K562 (cell line): Measurements from ENCODE around the gene SUCO. TPM values are rescaled to one million over a fixed set of nuclear protein-coding genes. Genes with fewer than 3 reads are reported as not detected.

Source experiments
- ARID1B ChIP-seq: fragments of 450-650 bp; IDR thresholded peaks from 2 replicates; pipeline ENCODE4 v1.6.1; 2016; ENCODE audit warnings: antibody characterized with exemption, mild to moderate bottlenecking, inconsistent platforms
- BCLAF1 ChIP-seq, 2 experiments: fragments of 450-650 bp in 1 of 2; IDR thresholded peaks; 2 replicates each; pipeline ENCODE4 v1.6.1; 2011 to 2017; ENCODE audit warnings: low read depth in 2 of 2, antibody characterized with exemption in 1 of 2, borderline replicate concordance in 1 of 2, low read length in 1 of 2, mild to moderate bottlenecking in 1 of 2, mixed read lengths in 1 of 2; ENCODE audit not compliant: control insufficient read depth in 1 of 2
- BHLHE40 ChIP-seq: IDR thresholded peaks from 2 replicates; pipeline ENCODE4 v1.6.1; 2011; ENCODE audit warnings: low read length, improper control_type of control experiment
- BRD9 ChIP-seq: fragments of 450-650 bp; IDR thresholded peaks from 2 replicates; pipeline ENCODE4 v1.6.1; 2018; ENCODE audit warnings: low read depth; ENCODE audit not compliant: partially characterized antibody
- CHCHD3 ChIP-seq: fragments of 250-450 bp; sonication (Bioruptor Pico); IDR thresholded peaks from 2 replicates; pipeline ENCODE4 v2.1.2; 2022; ENCODE audit warnings: mild to moderate bottlenecking
- DNMT1 ChIP-seq: fragments of 450-650 bp; IDR thresholded peaks from 2 replicates; pipeline ENCODE4 v1.6.1; 2016; ENCODE audit warnings: antibody characterized with exemption, mild to moderate bottlenecking
- FOS ChIP-seq: IDR thresholded peaks from 3 replicates; pipeline ENCODE4 v1.6.1; 2011; ENCODE audit not compliant: insufficient read length; ENCODE audit errors: extremely low read depth
- KLF13 ChIP-seq: fragments of 450-650 bp; IDR thresholded peaks from 2 replicates; pipeline ENCODE4 v1.6.1; 2016; ENCODE audit warnings: missing genetic modification characterization, low read depth, mild to moderate bottlenecking, missing compliant biosample characterization, moderate library complexity, borderline replicate concordance
- MLLT1 ChIP-seq, 2 experiments: fragments of 450-650 bp; IDR thresholded peaks; 2 replicates each; pipeline ENCODE4 v1.6.1; 2016
- PML ChIP-seq: IDR thresholded peaks from 2 replicates; pipeline ENCODE4 v1.6.1; 2012; ENCODE audit warnings: low read length, inconsistent platforms
- POLR2G ChIP-seq: fragments of 200-400 bp; formaldehyde crosslinking; IDR thresholded peaks from 2 replicates; pipeline ENCODE4 v1.6.1; 2017; ENCODE audit warnings: low read depth, mild to moderate bottlenecking, antibody characterized with exemption, low read length, moderate library complexity
- PTTG1 ChIP-seq: fragments of 450-650 bp; IDR thresholded peaks from 2 replicates; pipeline ENCODE4 v1.6.1; 2016; ENCODE audit warnings: low read depth, mild to moderate bottlenecking, missing genetic modification characterization, missing compliant biosample characterization
- TAF7 ChIP-seq: fragments of 450-650 bp; IDR thresholded peaks from 2 replicates; pipeline ENCODE4 v1.6.1; 2016; ENCODE audit warnings: missing genetic modification characterization, missing compliant biosample characterization
- TAF9B ChIP-seq: fragments of 450-650 bp; IDR thresholded peaks from 2 replicates; pipeline ENCODE4 v1.6.1; 2018; ENCODE audit warnings: mild to moderate bottlenecking; ENCODE audit not compliant: partially characterized antibody
- TGIF2 ChIP-seq: sonication (generic); formaldehyde crosslinking; IDR thresholded peaks from 2 replicates; pipeline ENCODE4 v1.8.1; 2022; ENCODE audit warnings: mild to moderate bottlenecking, missing genetic modification reagents, moderate library complexity
- TRIM25 ChIP-seq: fragments of 450-650 bp; IDR thresholded peaks from 2 replicates; pipeline ENCODE4 v1.7.0; 2016; ENCODE audit warnings: borderline replicate concordance
- YY1 ChIP-seq, 3 experiments: IDR thresholded peaks; 2 replicates each; pipeline ENCODE4 v1.6.1; 2011; ENCODE audit warnings: low read length in 2 of 3, mild to moderate bottlenecking in 2 of 3, moderate library complexity in 2 of 3, borderline replicate concordance in 1 of 3, control low read depth in 1 of 3, low read depth in 1 of 3; ENCODE audit not compliant: insufficient read depth in 3 of 3, insufficient replicate concordance in 2 of 3, control insufficient read depth in 1 of 3, insufficient read length in 1 of 3; ENCODE audit errors: extremely low read depth in 1 of 3
- ZBTB1 ChIP-seq: sonication (generic); formaldehyde crosslinking; IDR thresholded peaks from 2 replicates; pipeline ENCODE4 v1.8.1; 2023; ENCODE audit warnings: missing genetic modification reagents, low read depth, mild to moderate bottlenecking, borderline replicate concordance
- ZBTB8A ChIP-seq: fragments of 450-650 bp; IDR thresholded peaks from 2 replicates; pipeline ENCODE4 v1.6.1; 2018; ENCODE audit warnings: mild to moderate bottlenecking, moderate library complexity; ENCODE audit not compliant: partially characterized antibody
- ZC3H8 ChIP-seq: fragments of 450-650 bp; IDR thresholded peaks from 2 replicates; pipeline ENCODE4 v1.6.1; 2017
- ZNF589 ChIP-seq: fragments of 200-800 bp; sonication (Bioruptor generic); IDR thresholded peaks from 2 replicates; pipeline ENCODE4 v1.6.1; 2016; ENCODE audit warnings: low read depth, missing genetic modification characterization, missing compliant biosample characterization
- polyA plus RNA-seq, 8 experiments: library from polyadenylated mRNA; depleted of rRNA in 4 of 8; stranded (reverse) in 5 of 8; unstranded in 3 of 8; fragments of >200 nt; fragmentation: Nextera tagmentation in 2 of 8; fragmentation: Illumina TruSeq in 1 of 8; extraction: Ambion mirVana in 2 of 8; extraction: Trizol in 1 of 8; gene quantifications; 2 replicates each; pipeline versions ENCODE4 v1.2.1 to v1.2.3, GENCODE V29; 2011 to 2014; ENCODE audit warnings: inconsistent platforms in 1 of 8, missing spikeins in 1 of 8
- total RNA-seq, 7 experiments: library from RNA; depleted of rRNA in 6 of 7; stranded (reverse); fragments of >200 nt in 6 of 7; fragmentation: Illumina TruSeq in 2 of 7; extraction: Trizol in 2 of 7; gene quantifications; 2 replicates each; pipeline versions ENCODE4 v1.2.1 to v1.2.3, GENCODE V29; 2011 to 2021; ENCODE audit warnings: low replicate concordance in 1 of 7

The SUCO gene
- total and polyA plus RNA-seq, 9 of the 15 experiments (the other 6 are each of a cell fraction or from before 2014, with no cell fraction given), result 2.5 to 20.6 (median 14.3) TPM

GRCh38 chr1:172533513-172534151 is 682 bp downstream of the SUCO start (continued):
- TF ChIP-seq TRIM25 (peak; percentile 10; the same call in 1 of the 2 replicates), PTTG1 (tag) (no peak), TGIF2 (CRISPR knock-in tag) (no peak; the same call in 1 of the 2 replicates), DNMT1 (0 out of 2 replicates have a peak, but pooled peaks have one; percentile 39), ZBTB8A (no peak), ARID1B (no peak), KLF13 (tag) (no peak), BRD9 (peak; percentile 10), BCLAF1 (IDR thresholded peaks at IDR 0.05; ENCODE audit: borderline replicate concordance in 1 of 2, control insufficient read depth in 1 of 2, low read depth in 2 of 2, low read length in 1 of 2) (0 out of 4 replicates have a peak, but pooled peaks of 1 of the 2 experiments have one; percentile 14), ZBTB1 (CRISPR knock-in tag) (0 out of 2 replicates have a peak, but pooled peaks have one; percentile 11), PML (0 out of 2 replicates have a peak, but pooled peaks have one; percentile 10), TAF7 (tag) (no peak), MLLT1 (IDR thresholded peaks at IDR 0.05) (peak in 1 of 2 experiments; percentile 81; a peak in 3 of 4 replicates), CHCHD3 (CRISPR knock-in tag) (no peak), POLR2G (no peak), YY1 (IDR thresholded peaks at IDR 0.05; ENCODE audit: borderline replicate concordance in 1 of 3, control insufficient read depth in 1 of 3, extremely low read depth in 1 of 3, insufficient read depth in 3 of 3, insufficient read length in 1 of 3, insufficient replicate concordance in 2 of 3, low read depth in 1 of 3, low read length in 2 of 3) (no peak), BHLHE40 (peak; percentile 33; the same call in 1 of the 2 replicates), FOS (no peak), ZC3H8 (0 out of 2 replicates have a peak, but pooled peaks have one; percentile 7), ZNF589 (CRISPR knock-in tag) (no peak), TAF9B (peak; percentile 36)
